Measurements from ENCODE around the gene MACIR. TPM values are rescaled to one million over a fixed set of nuclear protein-coding genes. Genes with fewer than 3 reads are reported as not detected.
A peak's percentile ranks its signal among the peaks of the same experiment; 100 is the strongest.

MACIR gene
- total RNA-seq, 1 donor from 2014 or later: 11.6 TPM

GRCh38 chr5:103259705-103260355 lies 1.3 kb downstream of the MACIR start:
- no peak for FAIRE-seq

GRCh38 chr5:103260951-103261350 lies 2.4 kb downstream of the MACIR start:
- no peaks in the 10 kb centered on the region for H3K27me3 ChIP-seq (ENCODE audit: control insufficient read depth, insufficient read depth, low read length)
- FAIRE-seq: no peak
- TF ChIP-seq CTCF (IDR thresholded peaks at IDR 0.05; ENCODE audit: insufficient read depth, low read length, severe bottlenecking): no peak
- DNase-seq (ENCODE audit: low read depth): no peak
- H3K36me3 ChIP-seq (ENCODE audit: control insufficient read depth, insufficient read depth, low read length): no peaks in the 10 kb centered on the region
- no peak overlapping the region for H3K4me3 ChIP-seq (ENCODE audit: low read depth, low read length)

More at GRCh38 chr5:103259705-103260355, 1.3 kb downstream of the MACIR start:
- DNase-seq (ENCODE audit: low read depth): peak; percentile 17
- H3K4me3 ChIP-seq (ENCODE audit: low read depth, low read length): peak overlapping the region; percentile 95
- H3K27me3 ChIP-seq (ENCODE audit: control insufficient read depth, insufficient read depth, low read length): no peaks in the 10 kb centered on the region
- H3K36me3 ChIP-seq (ENCODE audit: control insufficient read depth, insufficient read depth, low read length): no peaks in the 10 kb centered on the region
- no peak for TF ChIP-seq CTCF (IDR thresholded peaks at IDR 0.05; ENCODE audit: insufficient read depth, low read length, severe bottlenecking)

GRCh38 chr5:103262422-103262871 lies 3.9 kb downstream of the MACIR start:
- no peaks in the 10 kb centered on the region for H3K36me3 ChIP-seq (ENCODE audit: control insufficient read depth, insufficient read depth, low read length)
- DNase-seq (ENCODE audit: low read depth) (peak; percentile 8), FAIRE-seq (no peak)
- no peaks in the 10 kb centered on the region for H3K27me3 ChIP-seq (ENCODE audit: control insufficient read depth, insufficient read depth, low read length)
- no peak for TF ChIP-seq CTCF (IDR thresholded peaks at IDR 0.05; ENCODE audit: insufficient read depth, low read length, severe bottlenecking)
- H3K4me3 ChIP-seq (ENCODE audit: low read depth, low read length): no peak overlapping the region

- no peak for DNase-seq (ENCODE audit: low read depth)
- FAIRE-seq: no peak
- Histone ChIP-seq H3K4me3 (ENCODE audit: low read depth, low read length) (no peak overlapping the region), H3K27me3 (ENCODE audit: control insufficient read depth, insufficient read depth, low read length) (no peaks in the 10 kb centered on the region), H3K36me3 (ENCODE audit: control insufficient read depth, insufficient read depth, low read length) (no peaks in the 10 kb centered on the region)
- no peak for TF ChIP-seq CTCF (IDR thresholded peaks at IDR 0.05; ENCODE audit: insufficient read depth, low read length, severe bottlenecking)
Measured at GRCh38 chr5:103263054-103263453, 4.5 kb downstream of the MACIR start.

- Histone ChIP-seq H3K4me3 (ENCODE audit: low read depth, low read length) (no peak overlapping the region), H3K27me3 (ENCODE audit: control insufficient read depth, insufficient read depth, low read length) (no peaks in the 10 kb centered on the region), H3K36me3 (ENCODE audit: control insufficient read depth, insufficient read depth, low read length) (no peaks in the 10 kb centered on the region)
- DNase-seq (ENCODE audit: low read depth) (no peak), FAIRE-seq (no peak)
- no peak for TF ChIP-seq CTCF (IDR thresholded peaks at IDR 0.05; ENCODE audit: insufficient read depth, low read length, severe bottlenecking)
Measured at GRCh38 chr5:103264508-103264907, 5.9 kb downstream of the MACIR start.

GRCh38 chr5:103270581-103270980 lies 12.0 kb downstream of the MACIR start:
- no peak overlapping the region for H3K4me3 ChIP-seq (ENCODE audit: low read depth, low read length)
- no peaks in the 10 kb centered on the region for H3K36me3 ChIP-seq (ENCODE audit: control insufficient read depth, insufficient read depth, low read length)
- no peaks in the 10 kb centered on the region for H3K27me3 ChIP-seq (ENCODE audit: control insufficient read depth, insufficient read depth, low read length)
- no peak for TF ChIP-seq CTCF (IDR thresholded peaks at IDR 0.05; ENCODE audit: insufficient read depth, low read length, severe bottlenecking)
- FAIRE-seq: no peak
- no peak for DNase-seq (ENCODE audit: low read depth)
